Suprapubic skin (tissue), 3 donors: ENCODE data around the gene SNRPA1.

Experiments used
- CTCF ChIP-seq, 2 donors: fragments of 200-600 bp in 1 of 2; fragments of 450-650 bp in 1 of 2; sonication (generic) in 1 of 2; IDR thresholded peaks; one replicate each; pipeline ENCODE4 v1.5.1; 2016 to 2019; ENCODE audit warnings: antibody characterized with exemption in 2 of 2, mild to moderate bottlenecking in 1 of 2, moderate library complexity in 1 of 2
- POLR2AphosphoS5 ChIP-seq, 3 donors: sonication (generic); formaldehyde crosslinking; IDR thresholded peaks; one replicate each; pipeline ENCODE4 v1.6.1; 2017; ENCODE audit warnings: antibody characterized with exemption in 3 of 3

- TF ChIP-seq CTCF (IDR thresholded peaks at IDR 0.05) = no peak
- no peak for TF ChIP-seq POLR2AphosphoS5 (IDR thresholded peaks at IDR 0.05)
Observed at GRCh38 chr15:101317336-101317872, 22.4 kb upstream of the SNRPA1 start.
